ENCODE data around the gene RETREG3.

DNA sequence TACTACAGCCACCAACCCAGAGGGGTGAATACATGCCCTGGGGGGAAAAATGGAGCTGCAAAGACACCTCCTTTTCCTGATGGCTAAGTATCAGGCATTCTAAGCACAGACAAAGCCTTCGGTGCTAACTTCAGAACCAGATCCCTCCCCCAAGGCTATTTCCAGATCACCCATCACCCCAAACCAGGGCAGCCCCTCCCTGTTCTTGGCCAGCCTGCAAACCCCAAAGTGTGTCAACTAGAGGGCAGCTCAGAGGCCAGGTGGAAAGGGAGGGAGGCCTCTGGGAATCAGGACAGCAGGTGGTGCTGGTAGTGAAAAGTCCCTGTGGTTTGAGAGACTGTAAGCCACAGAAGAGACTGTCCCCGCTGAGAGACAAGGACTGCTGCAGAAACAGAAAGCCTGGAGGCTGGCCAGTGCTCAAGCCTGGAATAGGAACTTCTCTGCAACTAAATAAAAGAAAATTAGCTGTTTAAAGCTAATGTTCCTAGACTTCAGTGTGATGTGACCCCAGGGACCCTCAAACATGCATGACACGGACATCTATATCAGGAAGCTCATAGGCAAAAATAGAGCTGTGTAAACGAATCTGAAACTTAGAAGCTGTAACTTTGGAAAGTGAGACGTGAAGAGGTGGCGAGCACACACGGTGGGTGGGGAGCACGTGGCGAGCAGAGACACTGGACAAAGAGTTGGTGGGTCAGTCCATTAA lies 9.4 kb upstream of the RETREG3 start:
- TF ChIP-seq, protein P1, sequence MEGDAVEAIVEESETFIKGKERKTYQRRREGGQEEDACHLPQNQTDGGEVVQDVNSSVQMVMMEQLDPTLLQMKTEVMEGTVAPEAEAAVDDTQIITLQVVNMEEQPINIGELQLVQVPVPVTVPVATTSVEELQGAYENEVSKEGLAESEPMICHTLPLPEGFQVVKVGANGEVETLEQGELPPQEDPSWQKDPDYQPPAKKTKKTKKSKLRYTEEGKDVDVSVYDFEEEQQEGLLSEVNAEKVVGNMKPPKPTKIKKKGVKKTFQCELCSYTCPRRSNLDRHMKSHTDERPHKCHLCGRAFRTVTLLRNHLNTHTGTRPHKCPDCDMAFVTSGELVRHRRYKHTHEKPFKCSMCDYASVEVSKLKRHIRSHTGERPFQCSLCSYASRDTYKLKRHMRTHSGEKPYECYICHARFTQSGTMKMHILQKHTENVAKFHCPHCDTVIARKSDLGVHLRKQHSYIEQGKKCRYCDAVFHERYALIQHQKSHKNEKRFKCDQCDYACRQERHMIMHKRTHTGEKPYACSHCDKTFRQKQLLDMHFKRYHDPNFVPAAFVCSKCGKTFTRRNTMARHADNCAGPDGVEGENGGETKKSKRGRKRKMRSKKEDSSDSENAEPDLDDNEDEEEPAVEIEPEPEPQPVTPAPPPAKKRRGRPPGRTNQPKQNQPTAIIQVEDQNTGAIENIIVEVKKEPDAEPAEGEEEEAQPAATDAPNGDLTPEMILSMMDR (IDR thresholded peaks at IDR 0.05; ENCODE audit: poor library complexity, severe bottlenecking): no peak
- no peak for TF ChIP-seq EZH2 (IDR thresholded peaks at IDR 0.05; ENCODE audit: borderline replicate concordance, insufficient read depth, low read length, poor library complexity, severe bottlenecking)
- TF ChIP-seq, protein P2, sequence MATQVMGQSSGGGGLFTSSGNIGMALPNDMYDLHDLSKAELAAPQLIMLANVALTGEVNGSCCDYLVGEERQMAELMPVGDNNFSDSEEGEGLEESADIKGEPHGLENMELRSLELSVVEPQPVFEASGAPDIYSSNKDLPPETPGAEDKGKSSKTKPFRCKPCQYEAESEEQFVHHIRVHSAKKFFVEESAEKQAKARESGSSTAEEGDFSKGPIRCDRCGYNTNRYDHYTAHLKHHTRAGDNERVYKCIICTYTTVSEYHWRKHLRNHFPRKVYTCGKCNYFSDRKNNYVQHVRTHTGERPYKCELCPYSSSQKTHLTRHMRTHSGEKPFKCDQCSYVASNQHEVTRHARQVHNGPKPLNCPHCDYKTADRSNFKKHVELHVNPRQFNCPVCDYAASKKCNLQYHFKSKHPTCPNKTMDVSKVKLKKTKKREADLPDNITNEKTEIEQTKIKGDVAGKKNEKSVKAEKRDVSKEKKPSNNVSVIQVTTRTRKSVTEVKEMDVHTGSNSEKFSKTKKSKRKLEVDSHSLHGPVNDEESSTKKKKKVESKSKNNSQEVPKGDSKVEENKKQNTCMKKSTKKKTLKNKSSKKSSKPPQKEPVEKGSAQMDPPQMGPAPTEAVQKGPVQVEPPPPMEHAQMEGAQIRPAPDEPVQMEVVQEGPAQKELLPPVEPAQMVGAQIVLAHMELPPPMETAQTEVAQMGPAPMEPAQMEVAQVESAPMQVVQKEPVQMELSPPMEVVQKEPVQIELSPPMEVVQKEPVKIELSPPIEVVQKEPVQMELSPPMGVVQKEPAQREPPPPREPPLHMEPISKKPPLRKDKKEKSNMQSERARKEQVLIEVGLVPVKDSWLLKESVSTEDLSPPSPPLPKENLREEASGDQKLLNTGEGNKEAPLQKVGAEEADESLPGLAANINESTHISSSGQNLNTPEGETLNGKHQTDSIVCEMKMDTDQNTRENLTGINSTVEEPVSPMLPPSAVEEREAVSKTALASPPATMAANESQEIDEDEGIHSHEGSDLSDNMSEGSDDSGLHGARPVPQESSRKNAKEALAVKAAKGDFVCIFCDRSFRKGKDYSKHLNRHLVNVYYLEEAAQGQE (IDR thresholded peaks at IDR 0.05; ENCODE audit: borderline replicate concordance): no peak
- TF ChIP-seq MXI1 (conservative IDR thresholded peaks at IDR 0.05; ENCODE audit: poor library complexity, severe bottlenecking): no peak

Measured in neural cell (in vitro differentiated cells).